Erythroblast (primary cell): ENCODE results near the gene PDE6H.

ENCODE experiments used
- GATA1 ChIP-seq: IDR thresholded peaks from 2 replicates; pipeline ENCODE4 v1.6.1; 2011; ENCODE audit warnings: low read depth, mild to moderate bottlenecking, control low read depth, low read length, moderate library complexity
- POLR2A ChIP-seq: IDR thresholded peaks from 2 replicates; pipeline ENCODE4 v1.6.1; 2011; ENCODE audit warnings: mild to moderate bottlenecking, low read length

- TF ChIP-seq POLR2A (no peak), GATA1 (no peak)
These were observed 41.9 kb downstream of the PDE6H start for GRCh38 chr12:15014708-15015107.
